Breast epithelium (tissue), 4 donors: ENCODE measurements around the gene HDAC4. TPM values are rescaled to one million over a fixed set of nuclear protein-coding genes. Genes with fewer than 3 reads are reported as not detected.

Experiments used
- DNase-seq, 2 donors: peaks; one replicate each; pipeline ENCODE4 v3.0.0-alpha.2; 2019; ENCODE audit warnings: low spot score in 2 of 2
- H3K27ac ChIP-seq, 2 donors: fragments of 200-600 bp; sonication (generic) in 1 of 2; one replicate each; pipeline ENCODE4 v1.5.1; 2016 to 2019; ENCODE audit warnings: mild to moderate bottlenecking in 1 of 2
- H3K27me3 ChIP-seq, 2 donors: fragments of 200-600 bp; sonication (generic) in 1 of 2; one replicate each; pipeline versions ENCODE4 v1.5.1 to v1.6.0; 2017 to 2019; ENCODE audit warnings: control low read depth in 1 of 2, mild to moderate bottlenecking in 1 of 2
- H3K36me3 ChIP-seq: fragments of 200-600 bp; one replicate; pipeline ENCODE4 v1.5.1; 2019
- H3K4me1 ChIP-seq, 2 donors: fragments of 200-600 bp; sonication (generic); one replicate each; pipeline ENCODE4 v1.5.1; 2016 to 2019; ENCODE audit warnings: control low read depth in 1 of 2
- H3K4me3 ChIP-seq, 3 donors: fragments of 200-600 bp; sonication (generic); 1 replicate in 2 of 3; 2 replicates in 1 of 3; pipeline ENCODE4 v1.5.1; 2016 to 2019; ENCODE audit warnings: mild to moderate bottlenecking in 3 of 3, moderate library complexity in 2 of 3
- H3K9me3 ChIP-seq, 2 donors: fragments of 200-600 bp; sonication (generic) in 1 of 2; one replicate each; pipeline ENCODE4 v1.5.1; 2016 to 2019; ENCODE audit warnings: control low read depth in 1 of 2
- POLR2A ChIP-seq: fragments of 450-650 bp; IDR thresholded peaks from one replicate; pipeline ENCODE4 v1.6.1; 2016; ENCODE audit warnings: antibody characterized with exemption, mild to moderate bottlenecking, moderate library complexity
- POLR2AphosphoS5 ChIP-seq, 3 donors: sonication (generic); formaldehyde crosslinking; IDR thresholded peaks; one replicate each; pipeline ENCODE4 v1.6.1; 2017; ENCODE audit warnings: antibody characterized with exemption in 3 of 3
- intact Hi-C: fragments of 100-400 bp; cut with DNase I; formaldehyde crosslinking; loops from one replicate; pipeline ENCODE4 v1.15.1; 2023; ENCODE audit warnings: low total_unique reads
- total RNA-seq, 3 donors: library from RNA; depleted of rRNA; stranded (reverse); fragments of >200 nt; gene quantifications; one replicate each; pipeline ENCODE4 v1.1.0, GENCODE V29; 2016
- TF ChIP-seq, protein P1 (sequence below), 3 donors: fragments of 450-650 bp; IDR thresholded peaks; one replicate each; pipeline ENCODE4 v1.5.1; 2016 to 2017; ENCODE audit warnings: antibody characterized with exemption in 3 of 3, mild to moderate bottlenecking in 3 of 3, moderate library complexity in 3 of 3

HDAC4 gene
- total RNA-seq, 3 donors from 2014 or later: 20.3 to 36.0 (median 32.8) TPM

DNA sequence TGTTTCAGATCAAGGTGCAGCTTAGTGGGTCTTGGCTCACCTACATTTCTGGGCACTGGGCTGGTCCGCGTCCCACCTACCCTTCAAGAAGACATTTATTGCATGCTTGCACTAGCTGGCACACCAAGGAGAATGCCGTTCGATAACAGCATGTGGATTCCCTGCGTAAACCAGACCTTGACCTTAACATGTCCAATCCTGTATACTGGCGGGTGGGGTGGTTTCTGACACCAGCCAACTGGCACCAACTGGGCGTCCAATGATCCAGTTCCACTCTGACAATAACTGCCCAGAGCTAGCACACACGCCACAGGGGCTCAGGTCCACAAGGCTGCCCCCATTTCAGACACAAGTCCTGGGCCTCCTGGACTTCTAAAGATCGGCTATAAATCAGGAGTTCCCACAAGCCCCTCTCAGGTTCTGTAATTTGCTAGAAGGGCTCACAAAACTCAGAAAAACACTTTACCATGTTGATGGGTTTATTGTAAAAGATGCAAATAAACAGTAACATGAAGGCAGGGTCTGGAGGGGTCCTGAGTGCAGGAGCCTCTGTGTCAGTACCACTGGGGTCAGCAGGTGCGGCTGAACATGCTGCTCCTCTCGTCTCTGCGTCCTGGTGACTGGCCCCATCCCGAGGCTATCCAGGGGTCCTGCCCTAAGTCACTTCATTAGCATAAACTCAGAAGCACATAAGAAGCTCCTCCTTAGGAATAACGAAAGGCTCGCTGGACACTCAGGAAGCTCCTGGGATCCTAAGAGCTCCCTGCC lies 161.8 kb downstream of the HDAC4 start:
- Histone ChIP-seq H3K36me3 (no peaks in the 10 kb centered on the region), H3K4me1 (no peaks in the 10 kb centered on the region), H3K27ac (no peak overlapping the region), H3K4me3 (no peak overlapping the region), H3K27me3 (no peaks in the 10 kb centered on the region), H3K9me3 (no peaks in the 10 kb centered on the region)
- intact Hi-C loops: no loop called here
- no peak for DNase-seq
- no peak for TF ChIP-seq POLR2AphosphoS5 (IDR thresholded peaks at IDR 0.05)
- no peak for TF ChIP-seq POLR2A
- TF ChIP-seq, protein P1, sequence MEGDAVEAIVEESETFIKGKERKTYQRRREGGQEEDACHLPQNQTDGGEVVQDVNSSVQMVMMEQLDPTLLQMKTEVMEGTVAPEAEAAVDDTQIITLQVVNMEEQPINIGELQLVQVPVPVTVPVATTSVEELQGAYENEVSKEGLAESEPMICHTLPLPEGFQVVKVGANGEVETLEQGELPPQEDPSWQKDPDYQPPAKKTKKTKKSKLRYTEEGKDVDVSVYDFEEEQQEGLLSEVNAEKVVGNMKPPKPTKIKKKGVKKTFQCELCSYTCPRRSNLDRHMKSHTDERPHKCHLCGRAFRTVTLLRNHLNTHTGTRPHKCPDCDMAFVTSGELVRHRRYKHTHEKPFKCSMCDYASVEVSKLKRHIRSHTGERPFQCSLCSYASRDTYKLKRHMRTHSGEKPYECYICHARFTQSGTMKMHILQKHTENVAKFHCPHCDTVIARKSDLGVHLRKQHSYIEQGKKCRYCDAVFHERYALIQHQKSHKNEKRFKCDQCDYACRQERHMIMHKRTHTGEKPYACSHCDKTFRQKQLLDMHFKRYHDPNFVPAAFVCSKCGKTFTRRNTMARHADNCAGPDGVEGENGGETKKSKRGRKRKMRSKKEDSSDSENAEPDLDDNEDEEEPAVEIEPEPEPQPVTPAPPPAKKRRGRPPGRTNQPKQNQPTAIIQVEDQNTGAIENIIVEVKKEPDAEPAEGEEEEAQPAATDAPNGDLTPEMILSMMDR (IDR thresholded peaks at IDR 0.05): no peak

DNA sequence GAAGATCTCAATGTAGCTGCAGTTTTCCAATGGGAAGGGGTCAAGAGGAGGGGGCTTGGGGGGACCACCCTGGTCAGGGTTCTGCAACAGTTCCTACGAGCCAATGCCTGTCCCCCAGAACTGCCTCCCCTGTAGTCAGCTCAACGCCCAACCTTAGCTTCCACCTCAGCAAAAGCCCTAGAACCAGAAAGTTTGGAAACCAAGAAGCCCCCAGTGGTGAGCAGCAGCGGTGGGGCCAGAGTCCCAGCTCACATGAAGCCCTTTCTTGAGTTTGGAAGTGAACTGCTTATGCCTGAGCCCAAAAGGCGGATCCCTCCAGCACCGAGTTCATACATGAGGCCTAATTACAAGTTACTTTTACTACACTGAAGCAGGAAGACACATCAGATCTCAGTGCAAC lies 162.4 kb downstream of the HDAC4 start:
- Histone ChIP-seq H3K36me3 (no peaks in the 10 kb centered on the region), H3K27me3 (no peaks in the 10 kb centered on the region), H3K4me1 (no peaks in the 10 kb centered on the region), H3K9me3 (no peaks in the 10 kb centered on the region), H3K27ac (no peak overlapping the region), H3K4me3 (no peak overlapping the region)
- DNase-seq: no peak
- TF ChIP-seq, protein P1 (IDR thresholded peaks at IDR 0.05): no peak
- no peak for TF ChIP-seq POLR2A
- TF ChIP-seq POLR2AphosphoS5 (IDR thresholded peaks at IDR 0.05): no peak
- intact Hi-C loops: no loop called here

DNA sequence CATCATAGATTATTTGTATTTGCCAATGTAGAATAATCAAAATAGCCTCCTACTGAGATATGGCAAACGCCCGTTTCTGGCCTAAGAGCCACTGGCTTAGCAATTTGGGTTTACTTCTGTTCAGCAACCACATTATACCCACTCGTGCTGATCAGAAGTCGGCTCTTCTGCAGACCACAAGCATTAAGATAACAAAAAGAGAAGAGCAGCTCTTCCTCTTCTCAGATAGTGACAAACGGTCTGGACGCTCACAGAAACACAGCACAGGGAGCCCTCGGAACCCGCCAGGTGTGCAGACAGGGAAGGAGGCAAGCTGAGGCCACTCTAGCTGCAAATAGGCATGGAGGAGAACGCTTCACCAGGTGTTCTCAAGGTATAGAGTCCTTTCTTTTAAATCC lies 164.0 kb downstream of the HDAC4 start:
- intact Hi-C loops: no loop called here
- TF ChIP-seq, protein P1 (IDR thresholded peaks at IDR 0.05): no peak
- TF ChIP-seq POLR2A (no peak), POLR2AphosphoS5 (IDR thresholded peaks at IDR 0.05) (no peak)
- no peaks in the 10 kb centered on the region for H3K4me1 ChIP-seq
- H3K9me3 ChIP-seq: no peaks in the 10 kb centered on the region
- no peaks in the 10 kb centered on the region for H3K36me3 ChIP-seq
- H3K27me3 ChIP-seq: no peaks in the 10 kb centered on the region
- H3K4me3 ChIP-seq: no peak overlapping the region
- H3K27ac ChIP-seq: no peak overlapping the region
- DNase-seq: no peak

DNA sequence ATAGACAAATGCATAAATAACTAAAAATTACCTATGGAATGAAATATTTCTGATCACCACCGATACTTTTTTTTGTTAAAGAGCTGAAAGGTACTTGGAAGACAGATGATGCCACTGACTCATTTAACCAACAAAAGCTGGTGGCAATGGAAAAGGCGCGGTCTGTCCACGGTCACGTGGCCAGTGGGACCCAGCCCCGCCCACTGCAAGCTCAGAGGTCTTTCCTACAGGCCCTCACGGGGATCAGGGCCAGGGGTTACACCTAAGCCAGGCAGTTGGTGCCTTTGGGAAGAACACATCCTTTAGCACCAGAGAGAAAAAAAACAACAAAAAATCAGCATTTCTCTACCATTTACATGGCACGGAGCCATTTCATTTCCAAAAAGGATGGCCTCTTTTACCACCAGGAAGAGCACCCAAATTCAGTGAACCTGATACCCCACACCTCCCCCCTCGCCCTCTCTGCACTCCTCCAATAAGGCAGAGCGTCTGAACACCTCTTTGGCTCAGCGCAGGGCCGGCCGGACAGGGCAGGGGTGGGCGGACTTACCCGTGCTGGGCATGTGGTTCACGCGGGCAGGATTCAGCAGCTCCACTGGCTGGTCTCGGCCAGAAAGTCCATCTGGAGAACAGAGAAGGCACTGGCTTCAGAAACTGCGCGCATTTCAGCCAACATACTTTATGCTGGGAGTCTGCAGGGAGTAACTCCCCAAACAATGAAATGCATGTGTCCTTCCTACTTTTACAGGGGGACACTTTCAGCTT lies 164.6 kb downstream of the HDAC4 start:
- Histone ChIP-seq H3K4me3 (no peak overlapping the region), H3K27ac (no peak overlapping the region), H3K9me3 (no peaks in the 10 kb centered on the region), H3K4me1 (no peaks in the 10 kb centered on the region), H3K27me3 (no peaks in the 10 kb centered on the region), H3K36me3 (no peaks in the 10 kb centered on the region)
- no peak for DNase-seq
- intact Hi-C loops: no loop called here
- TF ChIP-seq, protein P1 (IDR thresholded peaks at IDR 0.05): no peak
- TF ChIP-seq POLR2A (no peak), POLR2AphosphoS5 (IDR thresholded peaks at IDR 0.05) (no peak)

DNA sequence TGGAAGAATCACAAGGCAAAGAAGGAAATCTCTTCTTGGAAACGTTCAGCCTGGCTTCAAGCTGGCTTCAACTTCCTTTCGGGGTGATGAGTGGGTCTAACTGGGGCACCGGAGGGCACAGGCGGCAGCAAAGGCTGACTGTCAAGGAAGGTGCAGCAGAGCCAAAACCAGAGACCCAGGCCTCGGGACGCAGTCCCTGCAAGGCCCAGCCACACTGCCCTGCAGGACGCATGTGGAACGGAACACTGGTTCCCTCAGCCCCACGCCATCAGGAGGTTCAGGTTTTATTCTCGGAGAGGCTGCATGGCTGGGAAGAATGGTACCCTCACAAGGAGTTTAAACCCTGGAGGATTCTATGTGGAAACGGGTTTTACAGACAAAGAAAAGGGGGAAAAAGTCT lies 165.5 kb downstream of the HDAC4 start:
- TF ChIP-seq POLR2A (no peak), POLR2AphosphoS5 (IDR thresholded peaks at IDR 0.05) (no peak)
- TF ChIP-seq, protein P1 (IDR thresholded peaks at IDR 0.05): no peak
- Histone ChIP-seq H3K9me3 (no peaks in the 10 kb centered on the region), H3K4me1 (no peaks in the 10 kb centered on the region), H3K4me3 (no peak overlapping the region), H3K36me3 (no peaks in the 10 kb centered on the region), H3K27ac (no peak overlapping the region), H3K27me3 (no peaks in the 10 kb centered on the region)
- no peak for DNase-seq
- intact Hi-C loops: no loop called here
